OCI-LY1 (cell line): Measurements from ENCODE around the gene MAP3K14.

Source experiments
- EZH2 ChIP-seq: fragments of 200-600 bp; sonication (generic), shearing (Covaris generic); IDR thresholded peaks from 2 replicates; pipeline ENCODE4 v1.8.0; 2017; ENCODE audit warnings: borderline replicate concordance, mixed run types, mild to moderate bottlenecking, antibody characterized with exemption, low read length, moderate library complexity, mixed read lengths
- TF ChIP-seq, protein P1 (sequence below): fragments of 200-600 bp; sonication (generic), shearing (Covaris generic); IDR thresholded peaks from 2 replicates; pipeline ENCODE4 v1.5.1; 2017; ENCODE audit warnings: mild to moderate bottlenecking, antibody characterized with exemption, low read length, moderate library complexity, mixed read lengths

GRCh38 chr17:45313421-45313771 lies 3.4 kb downstream of the MAP3K14 start:
- TF ChIP-seq, protein P1, sequence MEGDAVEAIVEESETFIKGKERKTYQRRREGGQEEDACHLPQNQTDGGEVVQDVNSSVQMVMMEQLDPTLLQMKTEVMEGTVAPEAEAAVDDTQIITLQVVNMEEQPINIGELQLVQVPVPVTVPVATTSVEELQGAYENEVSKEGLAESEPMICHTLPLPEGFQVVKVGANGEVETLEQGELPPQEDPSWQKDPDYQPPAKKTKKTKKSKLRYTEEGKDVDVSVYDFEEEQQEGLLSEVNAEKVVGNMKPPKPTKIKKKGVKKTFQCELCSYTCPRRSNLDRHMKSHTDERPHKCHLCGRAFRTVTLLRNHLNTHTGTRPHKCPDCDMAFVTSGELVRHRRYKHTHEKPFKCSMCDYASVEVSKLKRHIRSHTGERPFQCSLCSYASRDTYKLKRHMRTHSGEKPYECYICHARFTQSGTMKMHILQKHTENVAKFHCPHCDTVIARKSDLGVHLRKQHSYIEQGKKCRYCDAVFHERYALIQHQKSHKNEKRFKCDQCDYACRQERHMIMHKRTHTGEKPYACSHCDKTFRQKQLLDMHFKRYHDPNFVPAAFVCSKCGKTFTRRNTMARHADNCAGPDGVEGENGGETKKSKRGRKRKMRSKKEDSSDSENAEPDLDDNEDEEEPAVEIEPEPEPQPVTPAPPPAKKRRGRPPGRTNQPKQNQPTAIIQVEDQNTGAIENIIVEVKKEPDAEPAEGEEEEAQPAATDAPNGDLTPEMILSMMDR: no peak
- no peak for TF ChIP-seq EZH2
